ENCODE data around the gene STUM.
"Not testable (repeated sequence)": the region's sequence is repeated elsewhere in the genome, so short reads cannot be mapped to it uniquely, and the experiment has no call there.

GRCh38 chr1:226611980-226612379 is 63.4 kb downstream of the STUM start:
- not testable (repeated sequence) for TF ChIP-seq POLR2AphosphoS5, POLR2A, SPI1 (IDR thresholded peaks at IDR 0.05; ENCODE audit: low read depth, low read length)

All from GM12891 (cell line).